ENCODE measurements around the gene NXNL2. TPM values are rescaled to one million over a fixed set of nuclear protein-coding genes. Genes with fewer than 3 reads are reported as not detected.

NXNL2 gene
- total and polyA plus RNA-seq, 4 donors = 0.09 to 0.14 TPM; not detected in 2

GRCh38 chr9:88521308-88521707 lies 13.7 kb upstream of the NXNL2 start:
- H3K9ac ChIP-seq (ENCODE audit: low read depth in 1 of 2, low read length in 2 of 2) = no peak overlapping the region
- TF ChIP-seq FOXA2 (IDR thresholded peaks at IDR 0.05) = no peak
- TF ChIP-seq CTCF (IDR thresholded peaks at IDR 0.05; ENCODE audit: low read depth, low read length, missing input control) = no peak
- no peaks in the 10 kb centered on the region for H3K4me1 ChIP-seq (ENCODE audit: control insufficient read depth in 4 of 4, insufficient read depth in 4 of 4, low read length in 3 of 4)
- no peaks in the 10 kb centered on the region for H3K9me3 ChIP-seq (ENCODE audit: control insufficient read depth in 4 of 4, low read length in 3 of 4)
- H3K36me3 ChIP-seq (ENCODE audit: control insufficient read depth in 4 of 4, insufficient read depth in 3 of 4, low read depth in 1 of 4, low read length in 3 of 4) = no peaks in the 10 kb centered on the region
- DNase-seq (ENCODE audit: low spot score) = no peak
- H3K27ac ChIP-seq (ENCODE audit: low read depth in 1 of 2, low read length in 2 of 2) = no peak overlapping the region
- no peaks in the 10 kb centered on the region for H3K27me3 ChIP-seq (ENCODE audit: control insufficient read depth in 4 of 4, insufficient read depth in 4 of 4, low read length in 3 of 4)
- no peak overlapping the region for H3K4me3 ChIP-seq (ENCODE audit: low read depth in 1 of 3, low read length in 3 of 3)
- 54% methylated on average over 4 of the region's 4 CpGs for whole genome bisulfite sequencing

GRCh38 chr9:88522360-88522759 lies 12.6 kb upstream of the NXNL2 start:
- H3K36me3 ChIP-seq (ENCODE audit: control insufficient read depth in 4 of 4, insufficient read depth in 3 of 4, low read depth in 1 of 4, low read length in 3 of 4) = no peaks in the 10 kb centered on the region
- WGBS = 95% methylated on average over 4 of the region's 4 CpGs
- no peaks in the 10 kb centered on the region for H3K4me1 ChIP-seq (ENCODE audit: control insufficient read depth in 4 of 4, insufficient read depth in 4 of 4, low read length in 3 of 4)
- TF ChIP-seq ZBTB33 (IDR thresholded peaks at IDR 0.05) = no peak
- no peak for TF ChIP-seq YY1 (IDR thresholded peaks at IDR 0.05)
- no peak for TF ChIP-seq HNF4A (conservative IDR thresholded peaks at IDR 0.05)
- no peak for TF ChIP-seq CTCF (IDR thresholded peaks at IDR 0.05; ENCODE audit: low read depth, low read length, missing input control)
- no peak for TF ChIP-seq FOXA1 (IDR thresholded peaks at IDR 0.05)
- no peak for TF ChIP-seq RAD21 (IDR thresholded peaks at IDR 0.05)
- TF ChIP-seq MAX (IDR thresholded peaks at IDR 0.05) = no peak
- TF ChIP-seq RXRA (IDR thresholded peaks at IDR 0.05) = no peak
- TF ChIP-seq FOXA2 (IDR thresholded peaks at IDR 0.05) = no peak
- no peak for TF ChIP-seq SP1 (IDR thresholded peaks at IDR 0.05)
- TF ChIP-seq NR2F2 (IDR thresholded peaks at IDR 0.05) = no peak
- TF ChIP-seq GABPA (IDR thresholded peaks at IDR 0.05 in 1 of 2, conservative IDR thresholded peaks at IDR 0.05 in 1 of 2) = no peak
- no peak for TF ChIP-seq REST (IDR thresholded peaks at IDR 0.05)
- TF ChIP-seq ATF3 (IDR thresholded peaks at IDR 0.05) = no peak
- TF ChIP-seq TAF1 (conservative IDR thresholded peaks at IDR 0.05) = no peak
- TF ChIP-seq HNF4G (IDR thresholded peaks at IDR 0.05) = no peak
- TF ChIP-seq EGR1 (IDR thresholded peaks at IDR 0.05; ENCODE audit: low read depth in 2 of 2) = no peak
- TF ChIP-seq JUND (IDR thresholded peaks at IDR 0.05) = no peak
- no peaks in the 10 kb centered on the region for H3K9me3 ChIP-seq (ENCODE audit: control insufficient read depth in 4 of 4, low read length in 3 of 4)
- no peak overlapping the region for H3K9ac ChIP-seq (ENCODE audit: low read depth in 1 of 2, low read length in 2 of 2)
- no peak for DNase-seq (ENCODE audit: low spot score)
- no peaks in the 10 kb centered on the region for H3K27me3 ChIP-seq (ENCODE audit: control insufficient read depth in 4 of 4, insufficient read depth in 4 of 4, low read length in 3 of 4)
- H3K4me3 ChIP-seq (ENCODE audit: low read depth in 1 of 3, low read length in 3 of 3) = no peak overlapping the region
- no peak overlapping the region for H3K27ac ChIP-seq (ENCODE audit: low read depth in 1 of 2, low read length in 2 of 2)

All from liver (tissue), 9 donors.